Measurements from ENCODE around the gene ADAMTSL4. TPM values are rescaled to one million over a fixed set of nuclear protein-coding genes. Genes with fewer than 3 reads are reported as not detected.

ADAMTSL4 gene
- polyA plus RNA-seq, 1 of the 3 experiments (the other 2 are of a cell fraction): 3.4 TPM

- Histone ChIP-seq H4K20me1 (ENCODE audit: insufficient read depth) (no peaks in the 10 kb centered on the region), H3K27ac (ENCODE audit: low read depth in 2 of 2, low read length in 1 of 2) (peak overlapping the region in 1 of 2 experiments; percentile 16; a peak in 1 of 4 replicates), H3K9me2 (no peaks in the 10 kb centered on the region), H3K4me2 (no peak overlapping the region), H3K27me3 (ENCODE audit: insufficient read depth) (no peaks in the 10 kb centered on the region), H3K9me3 (no peaks in the 10 kb centered on the region), H3K4me1 (ENCODE audit: control insufficient read depth in 1 of 2, insufficient read depth in 2 of 2, low read depth in 1 of 2, low read length in 1 of 2) (peaks cover 7 to 29% of the 10 kb centered on the region in 2 experiments; a peak in 3 of 4 replicates), H3K36me3 (replicated peaks in 1 of 2; ENCODE audit: control insufficient read depth in 1 of 2, insufficient read depth in 2 of 2, low read length in 1 of 2) (no peaks in the 10 kb centered on the region), H3K79me2 (ENCODE audit: insufficient read depth) (peaks cover 15% of the 10 kb centered on the region), H3F3A (replicated peaks; ENCODE audit: insufficient read depth) (peaks cover 20% of the 10 kb centered on the region), H3K9ac (no peak overlapping the region), H2AFZ (ENCODE audit: low read depth) (no peak overlapping the region), H3K4me3 (ENCODE audit: low read depth in 2 of 2, low read length in 1 of 2) (no peak overlapping the region)
- WGBS (ENCODE audit: low lambda C conversion rate): 93% methylated on average over 7 of the region's 7 CpGs
- TF ChIP-seq RFX5 (IDR thresholded peaks at IDR 0.05; ENCODE audit: low read length) (no peak), CTCF (IDR thresholded peaks at IDR 0.05) (no peak), FOSL2 (IDR thresholded peaks at IDR 0.05; ENCODE audit: borderline replicate concordance, low read depth) (no peak), NFIC (IDR thresholded peaks at IDR 0.05; ENCODE audit: borderline replicate concordance) (no peak), NRF1 (IDR thresholded peaks at IDR 0.05; ENCODE audit: low read depth, low read length) (no peak), FOXJ3 (CRISPR knock-in tag; IDR thresholded peaks at IDR 0.05) (no peak), RAD21 (IDR thresholded peaks at IDR 0.05; ENCODE audit: low read length) (no peak)
- POLR2A ChIA-PET: interaction anchor here (1.1 kb wide), 1 partner anchor 27 kb away, joined by 3 read pairs; the partner anchor contains the start of gene MCL1
- DNase-seq: no peak
- CTCF ChIA-PET: interaction anchor here (0.7 to 2.2 kb wide), 4 partner anchors 15 to 626 kb away, joined by 3 to 7 read pairs (median 4); no protein-coding TSS in a partner anchor
These were observed 57.4 kb downstream of the ADAMTSL4 start for GRCh38 chr1:150606463-150607142.

GRCh38 chr1:150609732-150610131 lies 60.5 kb downstream of the ADAMTSL4 start:
- Histone ChIP-seq H3K27me3 (ENCODE audit: insufficient read depth) (no peaks in the 10 kb centered on the region), H3K9me3 (no peaks in the 10 kb centered on the region), H3K4me2 (no peak overlapping the region), H3K9me2 (no peaks in the 10 kb centered on the region), H2AFZ (ENCODE audit: low read depth) (no peak overlapping the region), H4K20me1 (ENCODE audit: insufficient read depth) (no peaks in the 10 kb centered on the region), H3F3A (replicated peaks; ENCODE audit: insufficient read depth) (peaks cover 42% of the 10 kb centered on the region), H3K4me3 (ENCODE audit: low read depth in 2 of 2, low read length in 1 of 2) (no peak overlapping the region), H3K4me1 (ENCODE audit: control insufficient read depth in 1 of 2, insufficient read depth in 2 of 2, low read depth in 1 of 2, low read length in 1 of 2) (peaks cover 3 to 43% of the 10 kb centered on the region in 2 experiments; a peak in 3 of 4 replicates), H3K36me3 (replicated peaks in 1 of 2; ENCODE audit: control insufficient read depth in 1 of 2, insufficient read depth in 2 of 2, low read length in 1 of 2) (no peaks in the 10 kb centered on the region), H3K27ac (ENCODE audit: low read depth in 2 of 2, low read length in 1 of 2) (peak overlapping the region in 1 of 2 experiments; percentile 97; a peak in 1 of 4 replicates), H3K79me2 (ENCODE audit: insufficient read depth) (peaks cover 27% of the 10 kb centered on the region), H3K9ac (no peak overlapping the region)
- TF ChIP-seq FOXM1 (IDR thresholded peaks at IDR 0.05; ENCODE audit: low read depth) (no peak), RXRA (IDR thresholded peaks at IDR 0.05; ENCODE audit: borderline replicate concordance, low read depth) (no peak), POLR2AphosphoS5 (IDR thresholded peaks at IDR 0.05; ENCODE audit: low read depth, low read length) (no peak), FOXJ3 (CRISPR knock-in tag; IDR thresholded peaks at IDR 0.05) (no peak), SMC3 (IDR thresholded peaks at IDR 0.05; ENCODE audit: low read depth, low read length) (no peak)
- POLR2A ChIA-PET: no interaction called here
- CTCF ChIA-PET: interaction anchor here (0.7 to 4.3 kb wide), 4 partner anchors 10 to 203 kb away, joined by 3 to 20 read pairs (median 4); no protein-coding TSS in a partner anchor
- no peak for DNase-seq
- WGBS (ENCODE audit: low lambda C conversion rate): 86% methylated on average over 2 of the region's 2 CpGs

Small RNAs within 50 kb of the gene (small RNA-seq; reads per million reads assigned to genes)
- gene MIR4257 (0 reads per million in 7 experiments), gene RF00015 (0 reads per million in 7 experiments), gene RF00561 (0 reads per million in 7 experiments), gene RN7SL473P (0 to 0.11 (median 0) reads per million in 7 experiments), gene RN7SL600P (0 to 0.78 (median 0) reads per million in 7 experiments)

Other genes starting within 250 kb of the ADAMTSL4 start
- 27.2 and 38.2 TPM in 2 replicates for gene PRPF3, start 227.9 kb upstream of the ADAMTSL4 start, polyA plus RNA-seq (2012; rRNA removed)
- gene RPRD2, start 185.3 kb upstream of the ADAMTSL4 start, polyA plus RNA-seq (2012; rRNA removed): 9.2 and 10.3 TPM in 2 replicates
- gene TARS2, start 62.0 kb upstream of the ADAMTSL4 start, polyA plus RNA-seq (2012; rRNA removed): 22.2 and 22.7 TPM in 2 replicates
- gene ECM1, start 41.3 kb upstream of the ADAMTSL4 start, polyA plus RNA-seq (2012; rRNA removed): 20.2 and 32.3 TPM in 2 replicates
- 0.50 and 0.72 TPM in 2 replicates for gene FALEC, start 33.7 kb upstream of the ADAMTSL4 start, polyA plus RNA-seq (2012; rRNA removed)
- gene MCL1, start 30.2 kb downstream of the ADAMTSL4 start, polyA plus RNA-seq (2012; rRNA removed): 110 and 131 TPM in 2 replicates
- 47.4 and 56.3 TPM in 2 replicates for gene ENSA, start 80.2 kb downstream of the ADAMTSL4 start, polyA plus RNA-seq (2012; rRNA removed)
- 7.8 and 8.1 TPM in 2 replicates for gene GOLPH3L, start 147.7 kb downstream of the ADAMTSL4 start, polyA plus RNA-seq (2012; rRNA removed)
- not detected in 2 replicates for gene HORMAD1, start 171.5 kb downstream of the ADAMTSL4 start, polyA plus RNA-seq (2012; rRNA removed)
- gene CTSS, start 216.4 kb downstream of the ADAMTSL4 start, polyA plus RNA-seq (2012; rRNA removed): 1.4 and 2.3 TPM in 2 replicates

All from SK-N-SH (cell line).